DOHH2 (cell line): ENCODE measurements around the gene TMEM244.

Source experiments
- H3F3A ChIP-seq: fragments of 200-600 bp; sonication (generic), shearing (Covaris generic); 2 replicates; pipeline ENCODE4 v1.6.0; 2016; ENCODE audit warnings: antibody characterized with exemption, mild to moderate bottlenecking; ENCODE audit not compliant: control insufficient read depth, insufficient read depth
- H3K27ac ChIP-seq: fragments of 200-600 bp; sonication (generic); 2 replicates; pipeline ENCODE4 v1.5.1; 2014; ENCODE audit warnings: low read depth, mild to moderate bottlenecking, low read length, moderate library complexity
- H3K27me3 ChIP-seq: fragments of 200-600 bp; sonication (generic); 2 replicates; pipeline ENCODE4 v1.6.1; 2014; ENCODE audit warnings: mild to moderate bottlenecking, low read length, mixed read lengths; ENCODE audit not compliant: control insufficient read depth
- H3K36me3 ChIP-seq: fragments of 200-600 bp; sonication (generic); 2 replicates; pipeline ENCODE4 v1.6.1; 2014; ENCODE audit warnings: mild to moderate bottlenecking, low read length, moderate library complexity, mixed read lengths; ENCODE audit not compliant: control insufficient read depth
- H3K4me1 ChIP-seq: fragments of 200-600 bp; sonication (generic); 2 replicates; pipeline ENCODE4 v1.6.1; 2014; ENCODE audit warnings: mild to moderate bottlenecking, low read length, mixed read lengths; ENCODE audit not compliant: control insufficient read depth
- H3K4me2 ChIP-seq: fragments of 200-600 bp; sonication (generic); 2 replicates; pipeline ENCODE4 v1.6.0; 2014; ENCODE audit warnings: mild to moderate bottlenecking, low read length, moderate library complexity
- H3K4me3 ChIP-seq: fragments of 200-600 bp; sonication (generic); 2 replicates; pipeline ENCODE4 v1.5.1; 2014; ENCODE audit warnings: mild to moderate bottlenecking, low read length, mixed read lengths
- H3K79me2 ChIP-seq: fragments of 200-600 bp; sonication (generic); 2 replicates; pipeline ENCODE4 v1.6.1; 2014; ENCODE audit warnings: mild to moderate bottlenecking, low read length, mixed read lengths; ENCODE audit not compliant: control insufficient read depth
- H3K9me2 ChIP-seq: fragments of 200-600 bp; sonication (generic); replicated peaks from 2 replicates; pipeline ENCODE4 v1.6.1; 2014; ENCODE audit warnings: mild to moderate bottlenecking, low read length, mixed read lengths; ENCODE audit not compliant: control insufficient read depth
- H3K9me3 ChIP-seq: fragments of 200-600 bp; sonication (generic); 2 replicates; pipeline ENCODE4 v1.6.1; 2014; ENCODE audit warnings: antibody characterized with exemption, low read length, mixed read lengths; ENCODE audit not compliant: control insufficient read depth, insufficient read depth
- H4K20me1 ChIP-seq: fragments of 200-600 bp; sonication (generic); 2 replicates; pipeline ENCODE4 v1.6.0; 2014; ENCODE audit warnings: low read depth, mild to moderate bottlenecking, antibody characterized with exemption, low read length, moderate library complexity; ENCODE audit not compliant: control insufficient read depth, insufficient read depth
- CTCF ChIP-seq: fragments of 200-600 bp; sonication (generic); IDR thresholded peaks from one replicate; pipeline ENCODE4 v1.5.1; 2014; ENCODE audit warnings: antibody characterized with exemption, mild to moderate bottlenecking, low read depth, low read length; ENCODE audit not compliant: poor library complexity, severe bottlenecking
- EZH2phosphoT487 ChIP-seq: fragments of 200-600 bp; sonication (generic); IDR thresholded peaks from 2 replicates; pipeline ENCODE4 v1.6.1; 2017; ENCODE audit warnings: borderline replicate concordance, mild to moderate bottlenecking, antibody characterized with exemption, low read length, moderate library complexity, mixed read lengths

Gene TMEM244

GRCh38 chr6:129792049-129792448, 69.1 kb downstream of the TMEM244 start:
- Histone ChIP-seq H3K79me2 (no peaks in the 10 kb centered on the region), H3K4me3 (no peak overlapping the region), H3K36me3 (no peaks in the 10 kb centered on the region), H3F3A (no peaks in the 10 kb centered on the region), H3K4me1 (no peaks in the 10 kb centered on the region), H3K27ac (no peak overlapping the region), H4K20me1 (no peaks in the 10 kb centered on the region), H3K4me2 (no peak overlapping the region), H3K27me3 (no peaks in the 10 kb centered on the region), H3K9me2 (no peaks in the 10 kb centered on the region), H3K9me3 (no peaks in the 10 kb centered on the region)
- TF ChIP-seq EZH2phosphoT487, result no peak
- no peak for TF ChIP-seq CTCF

GRCh38 chr6:129790785-129791184, 70.3 kb downstream of the TMEM244 start:
- no peak overlapping the region for H3K27ac ChIP-seq
- no peaks in the 10 kb centered on the region for H3K9me2 ChIP-seq
- no peaks in the 10 kb centered on the region for H3K4me1 ChIP-seq
- no peaks in the 10 kb centered on the region for H3K36me3 ChIP-seq
- no peaks in the 10 kb centered on the region for H3F3A ChIP-seq
- H3K9me3 ChIP-seq, result no peaks in the 10 kb centered on the region
- H3K27me3 ChIP-seq, result no peaks in the 10 kb centered on the region
- no peak overlapping the region for H3K4me2 ChIP-seq
- no peaks in the 10 kb centered on the region for H4K20me1 ChIP-seq
- H3K79me2 ChIP-seq, result no peaks in the 10 kb centered on the region
- TF ChIP-seq CTCF (no peak), EZH2phosphoT487 (no peak)
- no peak overlapping the region for H3K4me3 ChIP-seq

- Histone ChIP-seq H3K27me3 (no peaks in the 10 kb centered on the region), H3K4me3 (no peak overlapping the region), H3K4me2 (no peak overlapping the region), H4K20me1 (no peaks in the 10 kb centered on the region), H3K4me1 (no peaks in the 10 kb centered on the region), H3K27ac (no peak overlapping the region), H3K9me2 (no peaks in the 10 kb centered on the region), H3K36me3 (no peaks in the 10 kb centered on the region), H3F3A (no peaks in the 10 kb centered on the region), H3K9me3 (no peaks in the 10 kb centered on the region), H3K79me2 (no peaks in the 10 kb centered on the region)
- TF ChIP-seq CTCF (no peak), EZH2phosphoT487 (no peak)
Observed at GRCh38 chr6:129789974-129790373, 71.1 kb downstream of the TMEM244 start.

- H3K4me1 ChIP-seq, result no peaks in the 10 kb centered on the region
- H3K4me2 ChIP-seq, result no peak overlapping the region
- no peaks in the 10 kb centered on the region for H3F3A ChIP-seq
- no peaks in the 10 kb centered on the region; the same call in 1 of the 2 replicates for H3K9me2 ChIP-seq
- TF ChIP-seq EZH2phosphoT487 (no peak), CTCF (no peak)
- no peaks in the 10 kb centered on the region for H4K20me1 ChIP-seq
- H3K27me3 ChIP-seq, result peaks cover 2% of the 10 kb centered on the region; the same call in 1 of the 2 replicates
- no peak overlapping the region for H3K4me3 ChIP-seq
- no peaks in the 10 kb centered on the region for H3K79me2 ChIP-seq
- no peaks in the 10 kb centered on the region for H3K36me3 ChIP-seq
- H3K27ac ChIP-seq, result no peak overlapping the region
- H3K9me3 ChIP-seq, result no peaks in the 10 kb centered on the region
Observed at GRCh38 chr6:129787816-129788215, 73.3 kb downstream of the TMEM244 start.
